GM18505 (cell line): Measurements from ENCODE around the gene TFF3.
"Not testable (repeated sequence)": the region's sequence is repeated elsewhere in the genome, so short reads cannot be mapped to it uniquely, and the experiment has no call there.

ENCODE experiments used
- ATAC-seq: cut with Tn5 transposase; IDR thresholded peaks from one replicate; pipeline ENCODE4 v1.9.1; 2021; ENCODE audit not compliant: unreplicated experiment
- POLR2A ChIP-seq: IDR thresholded peaks from 4 replicates; pipeline ENCODE4 v1.6.1; 2011; ENCODE audit warnings: borderline replicate concordance; ENCODE audit not compliant: insufficient read depth, insufficient read length; ENCODE audit errors: extremely low read depth

The TFF3 gene

DNA sequence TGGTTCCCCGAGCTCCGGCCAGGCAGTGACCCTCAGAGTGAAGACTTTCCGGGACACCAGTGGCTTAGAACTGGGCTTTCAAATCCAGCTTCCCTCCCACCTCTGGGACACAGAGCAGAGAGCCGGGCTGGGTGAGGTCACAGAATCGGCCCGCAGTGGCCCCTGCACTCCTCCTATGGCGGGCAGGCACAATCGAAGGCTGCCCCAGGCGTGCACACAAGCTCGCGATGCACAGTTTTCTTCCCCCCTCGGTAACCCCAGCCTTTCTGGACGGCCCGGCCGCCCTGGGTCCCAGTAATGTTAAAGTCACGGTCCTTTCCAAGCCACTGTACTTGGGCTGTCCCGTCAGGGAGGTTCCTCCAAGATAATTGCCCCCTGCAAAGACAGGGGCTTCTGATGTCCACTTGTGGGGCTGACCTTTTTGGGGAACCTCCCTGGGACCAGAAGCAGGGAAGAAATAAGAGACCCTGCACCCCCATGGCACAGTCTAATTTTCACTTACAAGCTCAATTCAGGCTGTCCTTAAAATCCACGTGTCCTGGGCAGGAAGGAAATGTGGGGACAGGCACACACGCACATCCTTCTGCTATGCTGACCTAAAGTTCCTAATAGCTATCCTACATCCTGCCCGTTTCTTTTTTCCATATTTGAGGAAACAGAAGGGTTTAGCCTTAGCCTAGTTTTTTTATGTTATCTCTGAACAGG, 13.7 kb downstream of the TFF3 start:
- TF ChIP-seq POLR2A = no peak
- no peak for ATAC-seq

DNA sequence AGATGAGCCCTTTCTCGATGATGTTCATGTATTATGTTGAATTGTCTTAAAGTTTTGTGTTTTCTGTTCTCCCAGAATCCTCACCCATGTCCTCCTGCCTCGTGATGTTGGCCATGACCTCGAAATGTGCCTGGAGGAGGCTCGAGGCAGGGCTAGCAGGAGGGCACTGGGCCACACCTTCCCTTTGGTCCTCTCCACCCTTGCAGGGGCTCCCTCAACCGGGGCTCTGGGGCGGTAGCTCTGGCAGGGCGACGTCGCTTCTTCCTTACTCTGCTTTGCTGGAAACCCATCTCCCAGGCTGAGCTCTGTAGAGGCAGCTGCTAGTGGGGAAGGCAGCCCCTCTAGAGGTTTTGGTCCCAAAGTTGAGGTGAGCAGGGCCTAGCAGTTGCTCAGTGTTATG, 14.3 kb downstream of the TFF3 start:
- no peak for ATAC-seq
- no peak for TF ChIP-seq POLR2A

DNA sequence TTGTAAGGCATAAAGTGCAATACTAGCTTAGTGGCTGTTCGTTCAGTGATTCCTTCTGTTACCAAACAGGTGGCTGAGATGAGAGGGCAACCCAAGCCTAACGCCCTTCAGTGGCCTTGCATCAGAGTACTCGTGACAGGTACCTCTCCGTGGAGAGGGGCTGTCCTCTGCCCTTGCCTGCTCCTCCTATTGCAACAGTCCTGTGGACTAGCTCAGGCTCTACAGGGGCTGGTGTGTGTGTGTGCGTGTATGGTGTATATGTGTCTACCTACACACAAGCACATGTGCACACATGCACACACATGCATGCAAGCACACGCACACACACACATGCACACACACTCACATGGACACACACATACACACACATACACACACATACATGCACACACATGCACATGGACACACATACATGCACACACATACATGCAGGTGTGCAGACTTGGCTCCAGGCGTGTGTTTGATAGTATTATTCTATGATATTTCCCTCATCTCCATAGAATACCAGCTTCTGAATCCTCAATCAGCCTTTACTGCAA, 15.1 kb downstream of the TFF3 start:
- no peak for ATAC-seq
- TF ChIP-seq POLR2A = no peak

DNA sequence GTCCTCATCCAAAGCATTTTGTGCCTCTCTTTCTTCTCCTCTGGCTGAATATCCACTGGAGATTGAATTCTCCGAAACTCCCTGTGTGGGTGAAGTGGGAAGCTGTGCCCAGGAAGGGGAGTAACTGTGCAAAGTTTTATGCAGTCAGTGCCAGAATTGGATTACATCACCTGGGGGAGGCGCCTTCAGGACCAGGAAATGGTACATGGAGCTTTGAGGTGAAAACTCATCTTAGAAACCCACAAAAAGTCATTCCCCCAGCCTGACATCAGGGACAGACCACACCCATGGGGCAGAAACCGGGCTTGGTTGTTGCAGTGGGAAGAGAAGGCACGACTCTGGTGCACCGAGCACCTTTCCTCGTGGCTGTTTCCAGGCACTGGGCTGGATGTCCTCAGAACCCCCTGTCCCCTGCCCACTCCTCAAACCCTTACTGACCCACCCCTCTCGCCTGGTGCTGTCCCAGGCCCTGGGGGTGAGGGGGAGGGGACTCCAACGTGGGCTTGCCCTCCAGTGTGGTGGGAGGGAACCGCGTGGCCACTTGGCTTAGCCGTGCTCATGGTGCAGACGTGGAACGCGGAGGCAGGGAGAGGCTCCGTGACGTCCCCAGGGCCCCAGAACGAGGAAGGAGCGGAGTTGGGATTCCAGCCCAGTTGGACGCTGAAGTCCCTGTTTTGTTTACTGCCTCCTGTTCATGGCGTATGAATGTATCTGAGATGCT, 15.7 kb downstream of the TFF3 start:
- ATAC-seq = no peak
- TF ChIP-seq POLR2A = no peak

DNA sequence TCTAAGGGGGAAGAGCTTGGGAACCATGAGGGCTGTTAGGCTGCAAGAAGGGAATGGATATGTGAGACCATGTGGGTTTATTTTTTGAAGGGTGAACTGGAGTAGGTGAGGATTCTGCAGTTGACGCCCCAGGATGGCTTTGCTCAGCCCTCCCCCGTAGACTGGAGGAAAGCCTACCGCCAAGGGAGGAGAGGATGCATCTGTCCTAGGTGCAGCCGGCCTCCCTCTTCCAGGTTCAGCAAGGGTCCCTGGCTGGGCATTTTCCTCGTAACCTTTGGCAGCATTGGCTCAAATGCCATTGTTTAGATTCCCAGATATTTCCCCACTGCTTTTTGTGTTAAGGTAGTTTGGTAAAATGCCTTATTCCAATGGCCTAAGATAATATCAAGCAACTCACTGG, 16.6 kb downstream of the TFF3 start:
- ATAC-seq = no peak
- no peak for TF ChIP-seq POLR2A

DNA sequence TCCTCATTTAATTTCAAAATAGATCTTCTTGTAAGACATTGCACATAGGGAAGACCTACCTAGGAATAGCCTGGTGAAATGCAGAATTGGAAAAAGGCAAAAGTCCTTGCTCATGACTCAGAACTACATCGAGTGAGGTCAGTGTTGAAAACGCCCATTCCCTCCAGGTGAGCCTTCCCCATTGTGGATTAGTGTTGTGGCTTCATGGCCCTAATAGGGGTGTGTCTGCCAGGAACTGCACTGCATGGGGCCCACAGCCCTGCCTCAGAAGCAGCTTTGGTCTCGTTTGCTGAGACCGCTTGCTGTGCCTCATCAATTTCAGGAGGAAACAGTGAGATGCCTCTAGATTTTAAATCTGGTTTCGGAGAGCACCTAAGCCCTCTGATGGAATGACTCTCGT, 17.0 kb downstream of the TFF3 start:
- ATAC-seq = no peak
- TF ChIP-seq POLR2A = no peak

DNA sequence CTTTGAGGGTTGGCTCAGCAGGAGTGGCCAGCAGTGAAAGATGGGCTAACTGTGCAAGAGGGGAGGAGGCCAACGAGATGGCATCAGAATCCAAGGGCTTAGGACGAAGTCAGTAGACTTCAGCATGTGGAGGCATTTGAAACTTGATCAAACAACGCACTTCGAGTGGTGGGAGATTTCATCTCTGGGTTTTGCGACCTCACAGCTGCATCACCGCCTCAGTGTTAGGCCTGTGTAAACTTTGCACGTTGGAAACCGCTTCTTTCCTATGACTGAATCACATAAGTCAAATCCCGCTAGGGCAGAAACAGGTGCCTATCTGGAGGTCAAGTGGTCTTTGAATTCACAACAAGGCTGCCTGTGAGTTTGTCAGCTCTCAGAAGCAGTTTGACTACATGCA, 17.8 kb downstream of the TFF3 start:
- no peak for ATAC-seq
- TF ChIP-seq POLR2A = no peak

DNA sequence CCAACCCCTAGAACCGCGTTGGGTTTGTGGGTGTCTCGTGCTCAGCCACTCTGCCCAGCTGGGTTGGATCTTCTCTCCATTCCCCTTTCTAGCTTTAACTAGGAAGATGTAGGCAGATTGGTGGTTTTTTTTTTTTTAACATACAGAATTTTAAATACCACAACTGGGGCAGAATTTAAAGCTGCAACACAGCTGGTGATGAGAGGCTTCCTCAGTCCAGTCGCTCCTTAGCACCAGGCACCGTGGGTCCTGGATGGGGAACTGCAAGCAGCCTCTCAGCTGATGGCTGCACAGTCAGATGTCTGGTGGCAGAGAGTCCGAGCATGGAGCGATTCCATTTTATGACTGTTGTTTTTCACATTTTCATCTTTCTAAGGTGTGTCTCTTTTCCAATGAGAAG, 18.7 kb downstream of the TFF3 start:
- ATAC-seq = no peak
- TF ChIP-seq POLR2A = no peak

DNA sequence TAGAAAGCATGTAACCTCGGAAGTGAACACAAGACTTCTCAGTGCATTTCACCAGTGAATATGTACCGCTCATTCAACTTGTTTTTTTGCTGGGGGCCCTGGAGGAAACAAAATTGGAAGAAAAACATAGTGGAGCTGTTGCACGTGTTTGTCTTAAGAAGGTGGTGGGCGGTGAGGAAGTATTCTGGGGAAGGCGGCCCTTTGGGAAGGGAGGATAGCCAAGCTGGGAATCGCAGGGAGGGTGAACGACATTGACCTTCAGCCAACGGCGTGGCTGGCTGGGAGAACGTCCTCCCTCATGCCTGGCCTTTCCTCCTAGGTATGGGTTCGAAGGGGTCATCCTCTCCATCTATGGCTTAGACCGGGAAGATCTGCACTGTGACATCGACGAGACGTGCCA, 19.4 kb downstream of the TFF3 start:
- TF ChIP-seq POLR2A = no peak
- ATAC-seq = no peak

DNA sequence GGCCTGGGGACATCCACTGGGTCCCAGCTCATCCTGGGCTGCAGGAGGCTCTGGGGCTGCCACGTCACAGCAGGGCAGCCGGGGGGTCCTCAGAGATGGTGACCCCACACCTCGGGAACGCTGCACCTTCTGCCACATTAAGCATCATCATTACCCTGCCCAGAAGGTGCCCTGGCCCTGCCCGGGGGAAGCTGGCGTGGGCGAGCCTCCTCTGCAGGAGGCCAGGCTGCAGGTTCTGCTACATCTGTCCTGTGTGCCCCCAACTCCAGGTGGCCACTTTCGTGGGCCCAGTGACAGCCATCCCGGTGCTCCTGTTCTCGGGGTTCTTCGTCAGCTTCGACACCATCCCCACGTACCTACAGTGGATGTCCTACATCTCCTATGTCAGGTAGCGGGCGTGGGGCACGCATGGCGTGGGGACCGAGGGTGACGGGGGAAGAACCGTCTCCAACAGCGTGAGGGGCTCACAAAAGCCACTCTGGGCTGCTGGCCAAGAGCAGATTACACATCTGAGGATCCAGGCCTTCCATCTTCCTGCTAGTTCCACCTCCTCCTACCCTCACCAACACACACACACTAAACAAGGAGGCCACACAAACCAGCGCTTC, 20.8 kb downstream of the TFF3 start:
- TF ChIP-seq POLR2A = no peak
- no peak for ATAC-seq

DNA sequence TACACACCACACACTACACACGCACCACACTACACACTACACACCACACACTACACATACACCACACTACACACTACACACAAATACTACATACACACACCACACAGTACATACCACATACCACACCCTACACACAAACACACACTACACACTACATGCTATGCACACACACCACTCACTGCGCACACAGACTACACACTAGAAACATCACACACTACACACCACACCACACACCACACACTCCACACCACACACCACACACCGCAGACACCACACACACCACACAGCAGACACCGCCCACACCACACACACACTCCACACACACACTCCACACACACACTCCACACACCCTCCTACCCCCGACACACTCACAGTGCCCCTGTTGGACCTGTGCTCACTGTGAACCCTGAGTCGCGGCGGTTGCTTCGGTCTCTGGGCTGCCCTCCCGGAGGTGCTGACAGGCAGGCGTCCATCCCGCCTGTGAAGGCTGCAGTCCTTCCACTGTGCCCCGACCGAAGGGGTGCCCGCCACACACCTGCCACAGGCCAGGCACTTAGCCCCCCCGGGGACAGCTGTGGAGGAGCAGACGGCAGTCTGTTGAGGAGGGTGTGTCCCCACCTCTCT, 21.4 kb downstream of the TFF3 start:
- no peak for ATAC-seq
- TF ChIP-seq POLR2A = no peak

DNA sequence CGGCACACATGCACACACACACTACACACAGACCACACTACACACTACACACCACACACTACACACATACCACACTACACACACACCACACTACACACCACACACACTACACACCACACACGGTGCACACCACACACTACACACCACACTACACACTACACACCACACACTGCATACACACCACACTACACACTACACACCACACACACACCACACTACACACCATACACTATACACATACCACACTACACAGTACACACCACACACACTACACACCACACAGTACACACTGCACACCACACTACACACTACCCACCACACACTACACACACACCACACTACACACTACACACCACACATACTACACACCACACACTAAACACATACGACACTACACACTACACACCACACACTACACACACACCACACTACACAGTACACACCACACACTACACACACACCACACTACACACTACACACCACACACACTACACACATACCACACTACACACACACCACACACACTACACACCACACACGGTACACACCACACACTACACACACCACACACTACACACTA, 22.6 kb downstream of the TFF3 start:
- not testable (repeated sequence) for ATAC-seq

DNA sequence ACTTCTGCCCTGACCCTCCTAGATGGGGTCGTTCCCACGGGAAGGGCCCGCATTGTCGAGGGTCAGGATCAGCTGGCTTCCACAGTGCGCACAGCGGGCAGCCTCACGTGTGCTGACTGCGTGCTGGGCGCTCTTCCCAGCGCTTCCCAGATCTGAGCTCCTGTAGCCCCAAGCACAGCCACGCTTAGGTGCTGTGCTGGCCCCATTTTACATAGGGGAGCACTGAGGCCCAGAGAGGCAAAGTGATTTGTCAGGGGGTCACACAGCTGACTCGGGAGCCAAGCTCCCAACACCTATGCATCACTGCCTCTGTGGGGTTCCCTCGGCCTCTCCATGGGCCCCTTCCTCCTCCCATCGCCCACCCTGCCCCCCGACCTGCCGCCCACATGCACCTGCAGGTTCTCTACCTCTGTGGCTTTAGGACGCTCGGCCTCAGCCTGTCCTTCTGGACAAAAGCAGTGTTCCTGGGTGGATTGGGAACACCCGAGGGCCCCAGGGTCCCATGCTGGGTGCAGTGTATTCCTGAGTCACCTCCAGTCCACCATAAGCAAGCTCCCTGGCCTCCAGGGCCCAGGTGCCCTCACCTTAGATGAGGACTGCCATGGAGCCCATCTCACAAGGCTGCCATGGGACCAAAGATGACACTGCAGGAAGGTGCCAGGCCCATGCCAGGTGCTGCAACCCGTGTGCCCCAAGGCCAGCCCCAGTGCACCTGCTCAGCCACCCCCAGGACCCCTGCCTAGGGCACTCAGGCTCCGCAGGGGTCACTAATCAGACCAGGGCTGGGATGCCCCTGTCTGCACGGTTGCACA, 23.3 kb downstream of the TFF3 start:
- no peak for ATAC-seq
- TF ChIP-seq POLR2A = no peak

DNA sequence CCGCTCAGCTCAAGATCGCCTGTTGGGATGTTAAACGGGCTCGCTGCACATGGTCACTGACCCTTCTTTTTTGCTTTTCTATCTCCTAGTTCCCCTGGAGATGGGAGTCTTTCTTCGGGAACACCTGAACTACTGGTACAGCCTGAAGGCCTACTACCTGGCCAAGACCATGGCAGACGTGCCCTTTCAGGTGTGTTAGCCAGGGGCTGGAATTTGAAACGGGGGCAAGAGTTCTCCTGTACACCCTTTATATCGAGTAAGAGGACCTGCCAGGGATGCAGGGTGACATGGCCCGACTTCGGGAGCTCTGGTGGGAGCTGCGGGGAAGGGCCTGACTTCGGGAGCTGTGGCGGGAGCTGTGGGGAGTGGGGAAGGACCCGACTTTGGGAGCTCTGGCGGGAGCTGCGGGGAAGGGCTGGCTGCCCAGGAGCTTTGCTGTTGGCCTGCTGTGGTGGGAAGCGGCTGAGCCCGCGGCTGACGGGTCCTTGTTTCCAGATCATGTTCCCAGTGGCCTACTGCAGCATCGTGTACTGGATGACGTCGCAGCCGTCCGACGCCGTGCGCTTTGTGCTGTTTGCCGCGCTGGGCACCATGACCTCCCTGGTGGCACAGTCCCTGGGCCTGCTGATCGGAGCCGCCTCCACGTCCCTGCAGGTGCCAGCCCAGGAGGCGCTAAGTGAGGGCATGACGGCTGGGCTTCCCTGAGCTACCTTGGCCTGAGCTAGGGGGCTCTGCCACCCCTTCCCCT, 24.0 kb downstream of the TFF3 start:
- no peak for ATAC-seq
- TF ChIP-seq POLR2A = no peak
